Heart left ventricle (tissue), 16 donors: ENCODE data around the gene LXN. TPM values are rescaled to one million over a fixed set of nuclear protein-coding genes. Genes with fewer than 3 reads are reported as not detected.
"Not testable (repeated sequence)": the region's sequence is repeated elsewhere in the genome, so short reads cannot be mapped to it uniquely, and the experiment has no call there.

ENCODE experiments used
- ATAC-seq, 4 donors: fragments of 200-7000 bp; cut with Tn5 transposase; one replicate each; pipeline ENCODE4 v1.9.1; 2020 to 2022; ENCODE audit warnings: moderate library complexity in 4 of 4, mild to moderate bottlenecking in 3 of 4, moderate number of reproducible peaks in 1 of 4
- DNase-seq, 5 donors: peaks; one replicate each; pipeline ENCODE4 v3.0.0-alpha.2; 2020
- H3K27ac ChIP-seq, 12 donors: fragments of 200-600 bp; sonication (generic) in 4 of 12; one replicate each; pipeline versions ENCODE4 v1.5.0 to v1.8.0; 2016 to 2022; ENCODE audit warnings: mild to moderate bottlenecking in 2 of 12
- H3K27me3 ChIP-seq, 9 donors: fragments of 200-600 bp; sonication (generic) in 2 of 9; one replicate each; pipeline versions ENCODE4 v1.5.1 to v1.8.0; 2016 to 2022; ENCODE audit warnings: mild to moderate bottlenecking in 3 of 9
- H3K36me3 ChIP-seq, 9 donors: fragments of 200-600 bp; sonication (generic) in 2 of 9; one replicate each; pipeline versions ENCODE4 v1.5.0 to v1.8.0; 2018 to 2022; ENCODE audit warnings: mild to moderate bottlenecking in 2 of 9
- H3K4me1 ChIP-seq, 12 donors: fragments of 200-600 bp; sonication (generic) in 4 of 12; one replicate each; pipeline versions ENCODE4 v1.5.0 to v1.8.0; 2016 to 2022; ENCODE audit warnings: mild to moderate bottlenecking in 3 of 12
- H3K4me3 ChIP-seq, 12 donors: fragments of 200-600 bp; sonication (generic) in 4 of 12; one replicate each; pipeline versions ENCODE4 v1.5.0 to v1.8.0; 2017 to 2022; ENCODE audit warnings: mild to moderate bottlenecking in 9 of 12, moderate library complexity in 4 of 12
- H3K9me3 ChIP-seq, 12 donors: fragments of 200-600 bp; sonication (generic) in 4 of 12; one replicate each; pipeline versions ENCODE4 v1.5.0 to v1.8.0; 2016 to 2022; ENCODE audit warnings: mild to moderate bottlenecking in 1 of 12
- CTCF ChIP-seq, 12 donors: fragments of 200-600 bp; sonication (generic) in 4 of 12; IDR thresholded peaks; one replicate each; pipeline versions ENCODE4 v1.5.0 to v1.8.0; 2018 to 2022; ENCODE audit warnings: antibody characterized with exemption in 12 of 12, mild to moderate bottlenecking in 5 of 12
- POLR2A ChIP-seq, 2 donors: fragments of 450-650 bp; IDR thresholded peaks; one replicate each; pipeline ENCODE4 v1.6.1; 2017; ENCODE audit warnings: antibody characterized with exemption in 2 of 2, mild to moderate bottlenecking in 2 of 2, moderate library complexity in 2 of 2
- WGBS, 4 donors: extraction: QIAGEN DNeasy Blood & Tissue Kit in 2 of 4; methylation state at CpG; one replicate each; pipeline versions ENCODE4 v1.1.5 to v1.1.7; 2013 to 2018; 5-methylcytosine and 5-hydroxymethylcytosine counted together
- intact Hi-C, 10 donors: fragments of 100-400 bp; cut with DNase I; formaldehyde crosslinking; loops; one replicate each; pipeline versions ENCODE4 v1.11.1 to v1.14.2; 2022
- polyA plus RNA-seq, 2 donors: library from polyadenylated mRNA; stranded (reverse); fragments of 200-250 nt; gene quantifications; one replicate each; pipeline ENCODE4 v1.2.3, GENCODE V29; 2013
- total RNA-seq, 9 donors: library from RNA; depleted of rRNA in 2 of 9; stranded (reverse); fragments of >200 nt in 2 of 9; fragmentation: NEBNext Ultra II Directional in 3 of 9; extraction: Animal tissue kit (Norgen Biotek cat#: 25700) in 3 of 9; gene quantifications; one replicate each; pipeline versions ENCODE4 v1.1.0 to v1.2.4, GENCODE V29; 2016 to 2023
- donor health status: ischemic (EF 13 %, LVEDD 7.1; RV severe dilation, severe dysfunction).
- donor health status: healthy with polysubstance abuse.
- donor health status: DM: no; HTN: yes; CAD: no.
- donor health status: DM: no; HTN: no; CAD: no.
- donor health status: ischemic (EF 25% LVEDD 6.9; RV normal size, moderate dysfunction).
- donor health status: ischemic (EF 25% LVEDD 5.7; RV mildly dilated, moderate dysfunction).
- donor health status: healthy.
- donor health status: DM: yes; HTN: yes; CAD: no.
- donor health status: ischemic (EF 35%, LVEDD 5.7; RV mildly dilated, moderate dysfunction).
- donor health status: nonischemic (EF 11% LVEDD 7.7; RV severe dilation, severe dysfunction).
- donor health status: DM: yes; HTN: yes; CAD: no.
- donor health status: PGD.
- donor health status: ischemic (EF 29% LVEDD 5.4; RV normal size, mild dysfunction).
- donor health status: nonischemic (EF 23%, LVEDD 6.1; RV moderate dilation, normal function).

Gene LXN
- total and polyA plus RNA-seq, 11 donors = 2.3 to 21.8 (median 3.5) TPM

- intact Hi-C loops = no loop called here
- Histone ChIP-seq H3K4me1 (peaks cover 0 to 34% (median 8%) of the 10 kb centered on the region in 12 donors), H3K36me3 (peaks cover 0 to 27% (median 3%) of the 10 kb centered on the region in 9 donors), H3K27ac (peak overlapping the region in 1 of 12 donors; percentile 39), H3K9me3 (no peaks in the 10 kb centered on the region), H3K4me3 (no peak overlapping the region), H3K27me3 (no peaks in the 10 kb centered on the region)
- ATAC-seq = no peak
- 88 to 89% (median 88%) methylated on average over 4 of the region's 4 CpGs for WGBS, 4 donors
- no peak for DNase-seq
- TF ChIP-seq CTCF (IDR thresholded peaks at IDR 0.05) = no peak
- no peak for TF ChIP-seq POLR2A (IDR thresholded peaks at IDR 0.05)
These were observed 29.1 kb upstream of the LXN start for GRCh38 chr3:158701420-158702065.

- ATAC-seq (peak in 1 of 4 donors; percentile 31), DNase-seq (no peak)
- Histone ChIP-seq H3K27me3 (no peaks in the 10 kb centered on the region), H3K4me3 (no peak overlapping the region), H3K9me3 (no peaks in the 10 kb centered on the region), H3K36me3 (peaks cover 0 to 29% (median 3%) of the 10 kb centered on the region in 9 donors), H3K4me1 (peaks cover 0 to 34% (median 8%) of the 10 kb centered on the region in 12 donors), H3K27ac (peak overlapping the region in 1 of 12 donors; percentile 39)
- intact Hi-C loops = no loop called here
- TF ChIP-seq CTCF (IDR thresholded peaks at IDR 0.05) (no peak), POLR2A (IDR thresholded peaks at IDR 0.05) (no peak)
These were observed 28.1 kb upstream of the LXN start for GRCh38 chr3:158700559-158700958.

- DNase-seq = no peak
- ATAC-seq = no peak
- Histone ChIP-seq H3K36me3 (peaks cover 0 to 53% (median 33%) of the 10 kb centered on the region in 9 donors), H3K27ac (no peak overlapping the region), H3K27me3 (no peaks in the 10 kb centered on the region), H3K4me3 (no peak overlapping the region), H3K4me1 (peaks cover 0 to 20% (median 8%) of the 10 kb centered on the region in 12 donors), H3K9me3 (no peaks in the 10 kb centered on the region)
- TF ChIP-seq POLR2A (IDR thresholded peaks at IDR 0.05) (no peak), CTCF (IDR thresholded peaks at IDR 0.05) (no peak)
- 46 to 55% (median 49%) methylated on average over 2 of the region's 2 CpGs for WGBS, 4 donors
- intact Hi-C loops = no loop called here
These were observed 24.2 kb upstream of the LXN start for GRCh38 chr3:158696618-158697017.

GRCh38 chr3:158693866-158694456 is 21.5 kb upstream of the LXN start:
- peaks cover 0 to 69% (median 56%) of the 10 kb centered on the region in 9 donors for H3K36me3 ChIP-seq
- H3K27me3 ChIP-seq, intact Hi-C loops, DNase-seq, ATAC-seq, H3K9me3 ChIP-seq, H3K4me1 ChIP-seq, H3K27ac ChIP-seq, H3K4me3 ChIP-seq: not testable (repeated sequence)
- WGBS, 4 donors = 82 to 97% (median 87%) methylated on average over 3 of the region's 3 CpGs
